Spleen (tissue), 7 donors: ENCODE measurements around the gene NRXN3.

Experiments used
- CTCF ChIP-seq, 11 experiments: fragments of 200-600 bp in 7 of 11; fragments of 450-650 bp in 4 of 11; sonication (generic) in 4 of 11; IDR thresholded peaks in 8 of 11; conservative IDR thresholded peaks in 3 of 11; 1 replicate in 7 of 11; 2 replicates in 4 of 11; pipeline versions ENCODE4 v1.4.0 to v1.8.0; 2016 to 2021; ENCODE audit warnings: antibody characterized with exemption in 11 of 11, inconsistent platforms in 4 of 11, mild to moderate bottlenecking in 1 of 11
- POLR2AphosphoS5 ChIP-seq, 3 donors: sonication (generic); formaldehyde crosslinking; IDR thresholded peaks; one replicate each; pipeline ENCODE4 v1.5.1; 2017; ENCODE audit warnings: antibody characterized with exemption in 3 of 3
- donor health status: DM: no; HTN: no; CAD: no; lungs with moderate emphysema.
- donor health status: DM: no; HTN: no; CAD: no.
- donor health status: DM: no; HTN: no; CAD: no.

GRCh38 chr14:78566026-78566858 lies 396.1 kb downstream of the NRXN3 start:
- TF ChIP-seq POLR2AphosphoS5 (IDR thresholded peaks at IDR 0.05), result no peak
- peak in 10 of 11 experiments; percentile 18 to 74 (median 52) for TF ChIP-seq CTCF (IDR thresholded peaks at IDR 0.05 in 8 of 11, conservative IDR thresholded peaks at IDR 0.05 in 3 of 11)
